HCT116 (cell line): ENCODE measurements around the gene LRRC51. TPM values are rescaled to one million over a fixed set of nuclear protein-coding genes. Genes with fewer than 3 reads are reported as not detected.
A peak's percentile ranks its signal among the peaks of the same experiment; 100 is the strongest.

Experiments used
- ATAC-seq: fragments of 200-7000 bp; cut with Tn5 transposase; 2 replicates; pipeline ENCODE4 v1.9.1; 2020; ENCODE audit warnings: mild to moderate bottlenecking, moderate library complexity
- BruUV-seq: library from RNA; stranded (reverse); fragments of 400-500 nt; replicated peaks from 2 replicates; lab custom pipeline; 2021; lab: Mats Ljungman, UMichigan
- CTCF ChIA-PET: fragments of 300-600 bp; sonication (Branson Sonifier 250); formaldehyde crosslinking; loops from one replicate; lab custom pipeline; 2021; ENCODE audit warnings: antibody characterized with exemption; lab: Charles Lee
- POLR2A ChIA-PET: fragments of 300-600, 350-600 bp; sonication (Branson Sonifier 250); formaldehyde crosslinking; loops from one replicate; lab custom pipeline; 2021; ENCODE audit warnings: antibody characterized with exemption; lab: Charles Lee
- RAD21 ChIA-PET, 2 experiments: fragments of 300-600 bp; sonication (Branson Sonifier 250); formaldehyde crosslinking; loops; one replicate each; lab custom pipeline; 2023; ENCODE audit warnings: low total read pairs in 2 of 2; ENCODE audit not compliant: uncharacterized antibody in 2 of 2, unreplicated experiment in 2 of 2, low non-redundant PET in 1 of 2; lab: Charles Lee
- DNase-seq: peaks from one replicate; pipeline ENCODE4 v3.0.0-alpha.2; 2010; ENCODE audit warnings: low read depth, low spot score
- H2AFZ ChIP-seq: fragments of 200-600 bp; shearing (Covaris generic), sonication (generic); 2 replicates; pipeline ENCODE4 v1.6.1; 2017; ENCODE audit warnings: low read depth, mixed run types, mixed read lengths, antibody characterized with exemption, low read length; ENCODE audit not compliant: poor library complexity, severe bottlenecking
- H3K27ac ChIP-seq: 2 replicates; pipeline ENCODE4 v1.5.1; 2012; ENCODE audit warnings: low read depth, low read length
- H3K27me3 ChIP-seq: fragments of 200-600 bp; sonication (generic); 2 replicates; pipeline ENCODE4 v1.6.1; 2016; ENCODE audit warnings: mixed run types, low read length, mixed read lengths; ENCODE audit not compliant: insufficient read depth
- H3K36me3 ChIP-seq, 2 experiments: fragments of 200-500 bp in 1 of 2; fragments of 200-600 bp in 1 of 2; sonication (Bioruptor generic) in 1 of 2; sonication (generic) in 1 of 2; 2 replicates each; pipeline versions ENCODE4 v1.5.1 to v1.6.1; 2014 to 2016; ENCODE audit warnings: low read length in 2 of 2, inconsistent platforms in 1 of 2, mixed read lengths in 1 of 2, mixed run types in 1 of 2; ENCODE audit not compliant: insufficient read depth in 2 of 2, control insufficient read depth in 1 of 2
- H3K4me1 ChIP-seq, 2 experiments: fragments of 200-600 bp in 1 of 2; sonication (generic) in 1 of 2; 2 replicates each; pipeline versions ENCODE4 v1.5.1 to v1.6.1; 2012 to 2017; ENCODE audit warnings: low read length in 2 of 2, inconsistent platforms in 1 of 2, mild to moderate bottlenecking in 1 of 2, mixed read lengths in 1 of 2, mixed run types in 1 of 2, moderate library complexity in 1 of 2; ENCODE audit not compliant: insufficient read depth in 2 of 2, control insufficient read depth in 1 of 2
- H3K4me2 ChIP-seq: fragments of 200-600 bp; sonication (generic); 2 replicates; pipeline ENCODE4 v1.6.1; 2017; ENCODE audit warnings: mixed run types, low read length, mixed read lengths
- H3K4me3 ChIP-seq, 2 experiments: fragments of 200-600 bp in 1 of 2; sonication (generic) in 1 of 2; replicated peaks in 1 of 2; 2 replicates each; pipeline ENCODE4 v1.5.1; 2011 to 2016; ENCODE audit warnings: low read length in 2 of 2, control low read depth in 1 of 2, low read depth in 1 of 2, mild to moderate bottlenecking in 1 of 2, mixed read lengths in 1 of 2, mixed run types in 1 of 2
- H3K79me2 ChIP-seq: fragments of 200-600 bp; sonication (generic); 2 replicates; pipeline ENCODE4 v1.6.1; 2017; ENCODE audit warnings: mild to moderate bottlenecking, mixed run types, low read length, moderate library complexity, mixed read lengths; ENCODE audit not compliant: insufficient read depth
- H3K9ac ChIP-seq: fragments of 200-600 bp; sonication (generic); 2 replicates; pipeline ENCODE4 v1.6.1; 2016; ENCODE audit warnings: low read length, mixed read lengths
- H3K9me2 ChIP-seq: fragments of 200-600 bp; sonication (generic), shearing (Covaris generic); 2 replicates; pipeline ENCODE4 v1.6.1; 2017; ENCODE audit warnings: mixed run types, mild to moderate bottlenecking, moderate library complexity; ENCODE audit not compliant: insufficient read depth
- H3K9me3 ChIP-seq, 2 experiments: fragments of 200-500 bp in 1 of 2; fragments of 200-600 bp in 1 of 2; sonication (Bioruptor generic) in 1 of 2; sonication (generic) in 1 of 2; 2 replicates each; pipeline ENCODE4 v1.6.1; 2014 to 2017; ENCODE audit warnings: low read length in 2 of 2, mixed read lengths in 2 of 2, inconsistent platforms in 1 of 2, low read depth in 1 of 2, mild to moderate bottlenecking in 1 of 2, mixed run types in 1 of 2, moderate library complexity in 1 of 2; ENCODE audit not compliant: control insufficient read depth in 1 of 2, insufficient read depth in 1 of 2
- H4K20me1 ChIP-seq: fragments of 200-600 bp; sonication (generic), shearing (Covaris generic); 2 replicates; pipeline ENCODE4 v1.6.1; 2017; ENCODE audit warnings: mixed run types, mild to moderate bottlenecking, moderate library complexity; ENCODE audit not compliant: insufficient read depth
- EGR1 ChIP-seq: IDR thresholded peaks from 2 replicates; pipeline ENCODE4 v1.6.1; 2012; ENCODE audit warnings: low read depth
- JUND ChIP-seq: IDR thresholded peaks from 2 replicates; pipeline ENCODE4 v1.6.1; 2012
- SIN3A ChIP-seq: IDR thresholded peaks from 2 replicates; pipeline ENCODE4 v1.6.1; 2012; ENCODE audit warnings: low read depth
- ZBTB33 ChIP-seq: IDR thresholded peaks from 2 replicates; pipeline ENCODE4 v1.6.1; 2011; ENCODE audit warnings: mild to moderate bottlenecking, low read length, moderate library complexity; ENCODE audit not compliant: insufficient replicate concordance; ENCODE audit errors: extremely low read depth
- ZFX ChIP-seq: fragments of 450-650 bp; IDR thresholded peaks from 2 replicates; pipeline ENCODE4 v1.6.1; 2017
- intact Hi-C: fragments of 100-400 bp; cut with micrococcal nuclease; formaldehyde crosslinking; loops from 2 replicates; pipeline ENCODE4 v1.10.0; 2022
- total RNA-seq: library from RNA; stranded (reverse); gene quantifications from one replicate; pipeline ENCODE4 v1.2.1, GENCODE V29; 2021; ENCODE audit not compliant: unreplicated experiment

Gene LRRC51
- total RNA-seq, 1 experiment from 2014 or later = 10.8 TPM

GRCh38 chr11:72075756-72076155 is 4.9 kb upstream of the LRRC51 start:
- POLR2A ChIA-PET = no interaction called here

More at GRCh38 chr11:72075756-72076155, 4.9 kb upstream of the LRRC51 start:
- Histone ChIP-seq H4K20me1 (no peaks in the 10 kb centered on the region; the same call in 1 of the 2 replicates), H3K9ac (no peak overlapping the region), H2AFZ (no peak overlapping the region), H3K79me2 (peaks cover 90% of the 10 kb centered on the region), H3K4me2 (0 out of 2 replicates have a peak overlapping the region, but pooled peaks have one; percentile 2), H3K9me3 (no peaks in the 10 kb centered on the region), H3K27me3 (no peaks in the 10 kb centered on the region), H3K4me1 (peaks cover 29 to 60% of the 10 kb centered on the region in 2 experiments), H3K4me3 (no peak overlapping the region), H3K27ac (no peak overlapping the region; the same call in 1 of the 2 replicates), H3K36me3 (peaks cover 0 to 3% of the 10 kb centered on the region in 2 experiments; a peak in 1 of 4 replicates), H3K9me2 (no peaks in the 10 kb centered on the region)
- RAD21 ChIA-PET = no interaction called here
- CTCF ChIA-PET = interaction anchor here (1.2 to 1.7 kb wide), 2 partner anchors 19 to 51 kb away, joined by 4 to 5 read pairs; no protein-coding TSS in a partner anchor
- intact Hi-C loops = loop anchor here (5.0 kb wide), 1 partner anchor 33 kb away; no protein-coding TSS in a partner anchor
- ATAC-seq = no peak
- TF ChIP-seq ZFX (no peak), SIN3A (no peak), EGR1 (no peak), JUND (no peak), ZBTB33 (no peak)
- no TSS peak for BruUV-seq
- DNase-seq = no peak
